Activated naive CD8-positive, alpha-beta T cell treated with anti-CD3 and anti-CD28 coated beads, Interleukin-2, amount 10 ng/mL, durations not matched to agents 7 days and 5 days (primary cell): ENCODE results near the gene PAM. TPM values are rescaled to one million over a fixed set of nuclear protein-coding genes. Genes with fewer than 3 reads are reported as not detected.
"Not testable (repeated sequence)": the region's sequence is repeated elsewhere in the genome, so short reads cannot be mapped to it uniquely, and the experiment has no call there.

ENCODE experiments used
- ATAC-seq: fragments of 150-1000 bp; cut with Tn5 transposase; one replicate; pipeline ENCODE4 v1.10.0; 2021; ENCODE audit warnings: low read depth, moderate library complexity
- POLR2A ChIA-PET: fragments of 350-600 bp; sonication (Branson Sonifier 250); formaldehyde crosslinking; loops from one replicate; lab custom pipeline; 2021; ENCODE audit warnings: antibody characterized with exemption; lab: Charles Lee
- DNase-seq: peaks from one replicate; pipeline ENCODE4 v3.0.0; 2021
- H3K27ac Mint-ChIP-seq: one replicate; pipeline ENCODE4 v1.8.0; 2022; ENCODE audit warnings: mild to moderate bottlenecking, mixed read lengths
- H3K27me3 Mint-ChIP-seq: one replicate; pipeline ENCODE4 v1.8.0; 2022; ENCODE audit warnings: mild to moderate bottlenecking, moderate library complexity, mixed read lengths
- H3K36me3 Mint-ChIP-seq: one replicate; pipeline ENCODE4 v1.8.0; 2021; ENCODE audit warnings: mild to moderate bottlenecking, mixed read lengths
- H3K4me1 Mint-ChIP-seq: one replicate; pipeline ENCODE4 v1.8.0; 2021; ENCODE audit warnings: mixed read lengths
- H3K4me3 Mint-ChIP-seq: one replicate; pipeline ENCODE4 v1.8.0; 2022; ENCODE audit warnings: mild to moderate bottlenecking, moderate library complexity, mixed read lengths
- H3K9me3 Mint-ChIP-seq: one replicate; pipeline ENCODE4 v1.8.0; 2021; ENCODE audit warnings: mixed read lengths
- total RNA-seq, 2 experiments: library from RNA; stranded (reverse); gene quantifications; one replicate each; pipeline ENCODE4 v1.2.3, GENCODE V29; 2021

PAM gene
- total RNA-seq, 2 experiments from 2014 or later, result 28.5 to 31.2 TPM

- Mint-ChIP-seq H3K36me3 (peaks cover 2% of the 10 kb centered on the region), H3K27me3 (no peaks in the 10 kb centered on the region), H3K27ac (no peak overlapping the region), H3K4me1 (no peaks in the 10 kb centered on the region), H3K4me3 (no peak overlapping the region), H3K9me3 (no peaks in the 10 kb centered on the region)
- DNase-seq (no peak), ATAC-seq (no peak)
- POLR2A ChIA-PET, result no interaction called here
Observed at GRCh38 chr5:102895976-102896375, 140.9 kb downstream of the PAM start.

- no peak overlapping the region for H3K27ac Mint-ChIP-seq
- POLR2A ChIA-PET, result no interaction called here
- no peak overlapping the region for H3K4me3 Mint-ChIP-seq
- no peaks in the 10 kb centered on the region for H3K27me3 Mint-ChIP-seq
- DNase-seq (no peak), ATAC-seq (no peak)
- no peaks in the 10 kb centered on the region for H3K9me3 Mint-ChIP-seq
- peaks cover 1% of the 10 kb centered on the region for H3K36me3 Mint-ChIP-seq
- H3K4me1 Mint-ChIP-seq, result peaks cover 1% of the 10 kb centered on the region
Observed at GRCh38 chr5:102901424-102902134, 146.5 kb downstream of the PAM start.

GRCh38 chr5:102902135-102902448 lies 147.0 kb downstream of the PAM start:
- POLR2A ChIA-PET, result no interaction called here
- ATAC-seq (no peak), DNase-seq (no peak)
- Mint-ChIP-seq H3K4me1 (peaks cover 1% of the 10 kb centered on the region), H3K4me3 (no peak overlapping the region), H3K27me3 (no peaks in the 10 kb centered on the region), H3K27ac (no peak overlapping the region), H3K9me3 (no peaks in the 10 kb centered on the region), H3K36me3 (peaks cover 1% of the 10 kb centered on the region)

- POLR2A ChIA-PET, result no interaction called here
- Mint-ChIP-seq H3K4me3 (no peak overlapping the region), H3K27ac (no peak overlapping the region), H3K9me3 (no peaks in the 10 kb centered on the region), H3K36me3 (peaks cover 3% of the 10 kb centered on the region), H3K4me1 (peaks cover 1% of the 10 kb centered on the region), H3K27me3 (no peaks in the 10 kb centered on the region)
- DNase-seq (no peak), ATAC-seq (no peak)
Observed at GRCh38 chr5:102902647-102903046, 147.5 kb downstream of the PAM start.

GRCh38 chr5:102903074-102903871 lies 148.2 kb downstream of the PAM start:
- Mint-ChIP-seq H3K27ac (no peak overlapping the region), H3K4me1 (peaks cover 1% of the 10 kb centered on the region), H3K36me3 (peaks cover 3% of the 10 kb centered on the region), H3K4me3 (no peak overlapping the region), H3K9me3 (no peaks in the 10 kb centered on the region), H3K27me3 (no peaks in the 10 kb centered on the region)
- no peak for DNase-seq
- POLR2A ChIA-PET, result no interaction called here
- no peak for ATAC-seq

GRCh38 chr5:102905056-102905455 lies 150.0 kb downstream of the PAM start:
- no peak overlapping the region for H3K27ac Mint-ChIP-seq
- H3K27me3 Mint-ChIP-seq, result no peaks in the 10 kb centered on the region
- H3K36me3 Mint-ChIP-seq, result peaks cover 3% of the 10 kb centered on the region
- no peak for ATAC-seq
- no peak for DNase-seq
- no peak overlapping the region for H3K4me3 Mint-ChIP-seq
- no peaks in the 10 kb centered on the region for H3K9me3 Mint-ChIP-seq
- POLR2A ChIA-PET, result no interaction called here
- peaks cover 1% of the 10 kb centered on the region for H3K4me1 Mint-ChIP-seq

GRCh38 chr5:102907099-102907498 lies 152.0 kb downstream of the PAM start:
- H3K36me3 Mint-ChIP-seq, DNase-seq, ATAC-seq, H3K4me1 Mint-ChIP-seq, H3K27me3 Mint-ChIP-seq, H3K9me3 Mint-ChIP-seq, H3K4me3 Mint-ChIP-seq, H3K27ac Mint-ChIP-seq, POLR2A ChIA-PET: not testable (repeated sequence)

- POLR2A ChIA-PET, result no interaction called here
Observed at GRCh38 chr5:102910240-102911226, 155.4 kb downstream of the PAM start.

GRCh38 chr5:102911973-102912372 lies 156.9 kb downstream of the PAM start:
- H3K9me3 Mint-ChIP-seq, result no peaks in the 10 kb centered on the region
- H3K4me3 Mint-ChIP-seq, result no peak overlapping the region
- DNase-seq (no peak), ATAC-seq (no peak)
- no peaks in the 10 kb centered on the region for H3K4me1 Mint-ChIP-seq
- H3K27ac Mint-ChIP-seq, result no peak overlapping the region
- peaks cover 1% of the 10 kb centered on the region for H3K36me3 Mint-ChIP-seq
- no peaks in the 10 kb centered on the region for H3K27me3 Mint-ChIP-seq
- POLR2A ChIA-PET, result no interaction called here

More at GRCh38 chr5:102910240-102911226, 155.4 kb downstream of the PAM start:
- H3K36me3 Mint-ChIP-seq, result peaks cover 1% of the 10 kb centered on the region
- no peaks in the 10 kb centered on the region for H3K9me3 Mint-ChIP-seq
- no peaks in the 10 kb centered on the region for H3K27me3 Mint-ChIP-seq
- no peak for ATAC-seq
- DNase-seq, result no peak
- H3K4me3 Mint-ChIP-seq, result no peak overlapping the region
- no peak overlapping the region for H3K27ac Mint-ChIP-seq
- no peaks in the 10 kb centered on the region for H3K4me1 Mint-ChIP-seq

- DNase-seq, result no peak
- Mint-ChIP-seq H3K27me3 (no peaks in the 10 kb centered on the region), H3K27ac (no peak overlapping the region), H3K4me3 (no peak overlapping the region), H3K36me3 (no peaks in the 10 kb centered on the region), H3K9me3 (no peaks in the 10 kb centered on the region), H3K4me1 (no peaks in the 10 kb centered on the region)
- ATAC-seq, result no peak
- POLR2A ChIA-PET, result no interaction called here
Observed at GRCh38 chr5:102916109-102916508, 161.0 kb downstream of the PAM start.

- Mint-ChIP-seq H3K27me3 (no peaks in the 10 kb centered on the region), H3K4me1 (no peaks in the 10 kb centered on the region), H3K27ac (no peak overlapping the region), H3K9me3 (no peaks in the 10 kb centered on the region), H3K36me3 (no peaks in the 10 kb centered on the region), H3K4me3 (no peak overlapping the region)
- DNase-seq, result no peak
- ATAC-seq, result no peak
- POLR2A ChIA-PET, result no interaction called here
Observed at GRCh38 chr5:102918986-102919610, 164.0 kb downstream of the PAM start.

- DNase-seq (no peak), ATAC-seq (no peak)
- Mint-ChIP-seq H3K4me1 (no peaks in the 10 kb centered on the region), H3K9me3 (no peaks in the 10 kb centered on the region), H3K27me3 (no peaks in the 10 kb centered on the region), H3K27ac (no peak overlapping the region), H3K4me3 (no peak overlapping the region), H3K36me3 (no peaks in the 10 kb centered on the region)
- POLR2A ChIA-PET, result no interaction called here
Observed at GRCh38 chr5:102920762-102921161, 165.7 kb downstream of the PAM start.
